GM19035 (cell line): ENCODE data around the gene LRP2BP.
"Not testable (repeated sequence)": the region's sequence is repeated elsewhere in the genome, so short reads cannot be mapped to it uniquely, and the experiment has no call there.

Experiments used
- ATAC-seq: cut with Tn5 transposase; IDR thresholded peaks from one replicate; pipeline ENCODE4 v1.9.1; 2021; ENCODE audit not compliant: unreplicated experiment

Gene LRP2BP

GRCh38 chr4:185329879-185330510, 65.7 kb downstream of the LRP2BP start:
- not testable (repeated sequence) for ATAC-seq

GRCh38 chr4:185328586-185328985, 67.1 kb downstream of the LRP2BP start:
- ATAC-seq = no peak

- ATAC-seq = not testable (repeated sequence)
These were observed 70.0 kb downstream of the LRP2BP start for GRCh38 chr4:185325721-185326120.

- ATAC-seq = not testable (repeated sequence)
These were observed 71.4 kb downstream of the LRP2BP start for GRCh38 chr4:185324361-185324760.

GRCh38 chr4:185323606-185324005, 72.1 kb downstream of the LRP2BP start:
- ATAC-seq = no peak

GRCh38 chr4:185322803-185323202, 72.9 kb downstream of the LRP2BP start:
- no peak for ATAC-seq

GRCh38 chr4:185318679-185319078, 77.0 kb downstream of the LRP2BP start:
- ATAC-seq = no peak

GRCh38 chr4:185317880-185318279, 77.8 kb downstream of the LRP2BP start:
- ATAC-seq = no peak

- ATAC-seq = not testable (repeated sequence)
These were observed 78.3 kb downstream of the LRP2BP start for GRCh38 chr4:185317462-185317861.
